Gastroesophageal sphincter (tissue), 4 donors: ENCODE results near the gene TLCD2. TPM values are rescaled to one million over a fixed set of nuclear protein-coding genes. Genes with fewer than 3 reads are reported as not detected.
"Not testable (repeated sequence)": the region's sequence is repeated elsewhere in the genome, so short reads cannot be mapped to it uniquely, and the experiment has no call there.

Source experiments
- ATAC-seq: fragments of 150-250 bp; one replicate; pipeline ENCODE4 v1.9.1; 2016; ENCODE audit warnings: mild to moderate bottlenecking, moderate library complexity
- H3K27ac ChIP-seq, 4 donors: fragments of 200-600 bp; sonication (generic) in 3 of 4; 1 replicate in 3 of 4; 2 replicates in 1 of 4; pipeline ENCODE4 v1.5.1; 2016 to 2019
- H3K27me3 ChIP-seq: fragments of 200-600 bp; sonication (generic); one replicate; pipeline ENCODE4 v1.5.1; 2019
- H3K36me3 ChIP-seq, 2 donors: fragments of 200-600 bp; sonication (generic); one replicate each; pipeline ENCODE4 v1.5.1; 2019; ENCODE audit warnings: control low read depth in 1 of 2
- H3K4me1 ChIP-seq, 3 donors: fragments of 200-600 bp; sonication (generic); 1 replicate in 2 of 3; 2 replicates in 1 of 3; pipeline ENCODE4 v1.5.1; 2016 to 2019; ENCODE audit warnings: control low read depth in 2 of 3
- H3K4me3 ChIP-seq, 2 donors: fragments of 200-600 bp; sonication (generic); one replicate each; pipeline ENCODE4 v1.5.1; 2019; ENCODE audit warnings: mild to moderate bottlenecking in 1 of 2, moderate library complexity in 1 of 2
- H3K9me3 ChIP-seq, 3 donors: fragments of 200-600 bp; sonication (generic); one replicate each; pipeline ENCODE4 v1.5.1; 2017 to 2019; ENCODE audit warnings: control low read depth in 2 of 3
- EP300 ChIP-seq: sonication (generic); formaldehyde crosslinking; IDR thresholded peaks from one replicate; pipeline ENCODE4 v1.6.1; 2017; ENCODE audit warnings: antibody characterized with exemption, mild to moderate bottlenecking
- POLR2A ChIP-seq, 2 donors: fragments of 450-650 bp; IDR thresholded peaks; one replicate each; pipeline ENCODE4 v1.6.1; 2017; ENCODE audit warnings: antibody characterized with exemption in 2 of 2, mild to moderate bottlenecking in 2 of 2, moderate library complexity in 1 of 2
- POLR2AphosphoS5 ChIP-seq: sonication (generic); formaldehyde crosslinking; IDR thresholded peaks from one replicate; pipeline ENCODE4 v1.6.1; 2017; ENCODE audit warnings: antibody characterized with exemption
- WGBS, 2 donors: methylation state at CpG; one replicate each; pipeline ENCODE4 v1.1.5; 2018; ENCODE audit warnings: low coverage in 1 of 2; 5-methylcytosine and 5-hydroxymethylcytosine counted together
- total RNA-seq, 4 donors: library from RNA; depleted of rRNA; stranded (reverse); fragments of >200 nt; gene quantifications; one replicate each; pipeline ENCODE4 v1.1.0, GENCODE V29; 2016
- TF ChIP-seq, protein P1 (sequence below), 4 experiments: fragments of 200-600 bp in 2 of 4; fragments of 450-650 bp in 2 of 4; sonication (generic) in 1 of 4; IDR thresholded peaks; one replicate each; pipeline ENCODE4 v1.5.1; 2017 to 2019; ENCODE audit warnings: antibody characterized with exemption in 4 of 4, mild to moderate bottlenecking in 2 of 4, moderate library complexity in 2 of 4

TLCD2 gene
- total RNA-seq, 4 donors from 2014 or later: 4.2 to 5.1 (median 4.8) TPM

DNA sequence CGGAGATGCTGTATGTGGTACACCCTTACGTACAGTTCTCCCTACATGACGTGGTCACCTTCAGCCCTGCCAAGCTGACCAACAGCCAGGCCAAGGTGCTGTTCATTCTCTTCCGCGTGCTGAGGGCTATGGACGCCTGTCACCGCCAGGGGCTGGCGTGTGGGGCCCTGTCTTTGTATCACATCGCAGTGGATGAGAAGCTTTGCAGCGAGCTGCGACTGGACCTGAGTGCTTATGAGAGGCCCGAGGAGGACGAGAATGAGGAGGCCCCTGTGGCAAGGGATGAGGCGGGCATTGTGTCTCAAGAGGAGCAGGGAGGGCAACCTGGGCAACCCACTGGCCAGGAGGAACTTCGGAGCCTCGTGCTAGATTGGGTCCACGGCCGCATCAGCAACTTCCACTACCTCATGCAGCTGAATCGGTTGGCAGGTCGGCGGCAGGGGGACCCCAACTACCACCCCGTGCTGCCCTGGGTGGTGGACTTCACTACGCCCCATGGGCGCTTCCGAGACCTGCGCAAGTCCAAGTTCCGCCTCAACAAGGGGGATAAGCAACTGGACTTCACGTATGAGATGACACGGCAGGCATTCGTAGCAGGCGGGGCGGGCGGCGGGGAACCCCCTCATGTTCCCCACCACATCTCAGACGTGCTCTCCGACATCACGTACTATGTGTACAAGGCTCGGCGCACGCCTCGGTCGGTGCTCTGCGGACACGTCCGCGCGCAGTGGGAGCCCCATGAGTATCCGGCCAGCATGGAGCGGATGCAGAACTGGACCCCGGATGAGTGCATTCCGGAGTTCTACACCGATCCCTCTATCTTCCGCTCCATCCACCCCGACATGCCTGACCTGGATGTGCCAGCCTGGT lies 15.7 kb upstream of the TLCD2 start:
- TF ChIP-seq POLR2A (IDR thresholded peaks at IDR 0.05) (no peak), EP300 (no peak), POLR2AphosphoS5 (no peak)
- TF ChIP-seq, protein P1, sequence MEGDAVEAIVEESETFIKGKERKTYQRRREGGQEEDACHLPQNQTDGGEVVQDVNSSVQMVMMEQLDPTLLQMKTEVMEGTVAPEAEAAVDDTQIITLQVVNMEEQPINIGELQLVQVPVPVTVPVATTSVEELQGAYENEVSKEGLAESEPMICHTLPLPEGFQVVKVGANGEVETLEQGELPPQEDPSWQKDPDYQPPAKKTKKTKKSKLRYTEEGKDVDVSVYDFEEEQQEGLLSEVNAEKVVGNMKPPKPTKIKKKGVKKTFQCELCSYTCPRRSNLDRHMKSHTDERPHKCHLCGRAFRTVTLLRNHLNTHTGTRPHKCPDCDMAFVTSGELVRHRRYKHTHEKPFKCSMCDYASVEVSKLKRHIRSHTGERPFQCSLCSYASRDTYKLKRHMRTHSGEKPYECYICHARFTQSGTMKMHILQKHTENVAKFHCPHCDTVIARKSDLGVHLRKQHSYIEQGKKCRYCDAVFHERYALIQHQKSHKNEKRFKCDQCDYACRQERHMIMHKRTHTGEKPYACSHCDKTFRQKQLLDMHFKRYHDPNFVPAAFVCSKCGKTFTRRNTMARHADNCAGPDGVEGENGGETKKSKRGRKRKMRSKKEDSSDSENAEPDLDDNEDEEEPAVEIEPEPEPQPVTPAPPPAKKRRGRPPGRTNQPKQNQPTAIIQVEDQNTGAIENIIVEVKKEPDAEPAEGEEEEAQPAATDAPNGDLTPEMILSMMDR (IDR thresholded peaks at IDR 0.05): no peak
- ATAC-seq: no peak
- peak overlapping the region in 1 of 4 donors; percentile 92 for H3K27ac ChIP-seq
- H3K27me3 ChIP-seq: no peaks in the 10 kb centered on the region
- H3K4me1 ChIP-seq: peaks cover 0 to 88% (median 27%) of the 10 kb centered on the region in 3 donors
- WGBS, 2 donors: 60 to 98% methylated on average over 2 to 27 of the region's 54 CpGs
- H3K36me3 ChIP-seq: peaks cover 0 to 52% of the 10 kb centered on the region in 2 donors
- peak overlapping the region in 1 of 2 donors; percentile 87 for H3K4me3 ChIP-seq
- H3K9me3 ChIP-seq: no peaks in the 10 kb centered on the region

DNA sequence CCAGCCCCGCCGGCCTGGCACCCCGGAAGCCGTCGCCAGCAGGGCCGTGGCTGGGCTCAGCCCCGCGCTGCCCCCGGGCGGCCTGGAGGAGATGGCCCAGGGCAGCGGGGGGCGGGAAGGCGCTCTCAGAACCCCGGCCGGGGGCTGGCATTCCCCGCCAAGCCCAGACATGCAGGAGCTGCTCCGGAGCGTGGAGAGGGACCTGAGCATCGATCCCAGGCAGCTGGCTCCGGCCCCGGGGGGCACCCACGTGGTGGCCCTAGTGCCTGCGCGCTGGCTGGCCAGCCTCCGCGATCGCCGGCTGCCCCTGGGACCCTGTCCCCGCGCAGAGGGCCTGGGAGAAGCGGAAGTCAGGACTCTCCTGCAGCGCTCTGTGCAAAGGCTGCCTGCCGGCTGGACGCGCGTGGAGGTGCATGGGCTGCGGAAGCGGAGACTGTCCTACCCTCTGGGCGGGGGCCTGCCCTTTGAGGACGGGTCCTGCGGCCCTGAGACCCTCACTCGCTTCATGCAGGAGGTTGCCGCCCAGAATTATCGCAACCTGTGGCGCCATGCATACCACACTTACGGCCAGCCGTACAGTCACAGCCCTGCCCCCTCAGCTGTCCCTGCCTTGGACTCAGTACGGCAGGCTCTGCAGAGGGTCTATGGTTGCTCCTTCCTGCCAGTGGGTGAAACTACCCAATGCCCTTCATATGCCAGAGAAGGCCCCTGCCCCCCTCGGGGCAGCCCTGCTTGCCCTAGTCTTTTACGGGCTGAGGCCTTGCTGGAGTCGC lies 14.9 kb upstream of the TLCD2 start:
- peaks cover 0 to 43% of the 10 kb centered on the region in 2 donors for H3K36me3 ChIP-seq
- peak overlapping the region; percentile 62 to 94 (median 88) for H3K27ac ChIP-seq
- peaks cover 0 to 87% (median 30%) of the 10 kb centered on the region in 3 donors for H3K4me1 ChIP-seq
- no peak for TF ChIP-seq POLR2AphosphoS5
- TF ChIP-seq, protein P1 (IDR thresholded peaks at IDR 0.05): peak in 3 of 4 experiments; percentile 35 to 49 (median 43)
- no peaks in the 10 kb centered on the region for H3K27me3 ChIP-seq
- 60% methylated on average over 1 of the region's 51 CpGs; no CpG with 5 or more reads in 1 of the 2 donors for WGBS, 2 donors
- no peaks in the 10 kb centered on the region for H3K9me3 ChIP-seq
- H3K4me3 ChIP-seq: peak overlapping the region; percentile 51 to 87
- ATAC-seq: peak; percentile 66

DNA sequence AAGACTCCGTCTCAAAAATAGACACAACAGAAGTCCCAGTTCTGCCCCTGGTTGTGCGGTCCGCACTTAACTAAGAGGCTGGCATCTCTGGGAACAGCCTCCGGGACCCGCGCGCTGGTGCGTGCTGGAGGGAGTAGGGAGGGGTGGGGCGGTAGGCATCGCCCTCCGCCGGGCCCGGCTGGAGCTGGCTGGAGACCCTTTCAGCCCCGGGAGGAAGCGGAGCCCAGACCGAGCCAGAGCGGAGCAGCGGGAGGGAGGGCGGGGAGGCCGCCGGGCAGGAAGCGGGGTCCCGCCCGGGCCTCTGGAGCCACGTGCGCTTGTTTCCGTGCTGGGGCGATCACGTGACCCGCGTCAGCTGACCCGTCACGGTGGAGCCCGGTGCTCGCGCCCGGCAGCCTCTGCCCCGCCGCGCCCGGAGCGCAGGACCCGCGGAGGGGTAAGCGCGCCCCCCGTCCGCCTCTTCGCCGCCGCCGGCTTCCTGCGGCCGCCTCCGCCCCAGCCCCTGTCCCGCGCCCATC lies 14.2 kb upstream of the TLCD2 start, which contains the start of gene WDR81:
TSS of gene WDR81 (plus strand) at position 354 of the 518 bp plus-strand sequence. CDS start 256 bp downstream, outside the sequence.
- peak within 1 kb of the TSS; percentile 51 to 87 for H3K4me3 ChIP-seq
- H3K4me1 ChIP-seq: peaks cover 0 to 81% (median 25%) of the 10 kb centered on the region in 3 donors
- peaks cover 0 to 38% of the 10 kb centered on the region in 2 donors for H3K36me3 ChIP-seq
- no peaks in the 10 kb centered on the region for H3K27me3 ChIP-seq
- no CpG with 5 or more reads among the region's 57 CpGs for WGBS, 2 donors
- H3K27ac ChIP-seq: peak within 1 kb of the TSS; percentile 62 to 94 (median 88)
- no peaks in the 10 kb centered on the region for H3K9me3 ChIP-seq
- TF ChIP-seq, protein P1 (IDR thresholded peaks at IDR 0.05): no peak
- peak; percentile 48 for TF ChIP-seq POLR2AphosphoS5
- peak in 1 of 2 donors; percentile 66 for TF ChIP-seq POLR2A (IDR thresholded peaks at IDR 0.05)
- no peak for TF ChIP-seq EP300
- peak; percentile 89 for ATAC-seq

DNA sequence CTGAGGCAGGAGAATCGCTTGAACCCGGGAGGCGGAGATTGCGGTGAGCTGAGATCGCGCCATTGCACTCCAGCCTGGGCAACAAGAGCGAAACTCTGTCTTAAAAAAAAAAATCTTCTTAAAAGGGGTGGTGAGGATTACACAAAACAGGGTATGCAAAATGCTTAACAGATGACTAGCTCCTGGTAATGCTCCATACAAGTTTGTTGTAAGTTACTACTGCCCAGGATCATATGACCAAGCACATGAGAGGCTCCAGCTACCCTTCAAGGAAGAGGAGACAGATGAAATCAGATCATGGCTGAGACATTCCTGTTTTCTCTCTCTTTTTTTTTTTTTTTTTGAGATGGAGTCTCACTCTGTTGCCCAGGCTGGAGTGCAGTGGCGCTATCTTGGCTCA lies 11.8 kb upstream of the TLCD2 start:
- Histone ChIP-seq H3K36me3 (peaks cover 0 to 15% of the 10 kb centered on the region in 2 donors), H3K27ac (peak overlapping the region in 2 of 4 donors; percentile 20 to 85), H3K4me1 (peaks cover 0 to 76% (median 34%) of the 10 kb centered on the region in 3 donors)
- not testable (repeated sequence) for H3K27me3 ChIP-seq, H3K9me3 ChIP-seq, ATAC-seq, H3K4me3 ChIP-seq
- WGBS, 2 donors: 94% methylated on average over 7 of the region's 8 CpGs; no CpG with 5 or more reads in 1 of the 2 donors

DNA sequence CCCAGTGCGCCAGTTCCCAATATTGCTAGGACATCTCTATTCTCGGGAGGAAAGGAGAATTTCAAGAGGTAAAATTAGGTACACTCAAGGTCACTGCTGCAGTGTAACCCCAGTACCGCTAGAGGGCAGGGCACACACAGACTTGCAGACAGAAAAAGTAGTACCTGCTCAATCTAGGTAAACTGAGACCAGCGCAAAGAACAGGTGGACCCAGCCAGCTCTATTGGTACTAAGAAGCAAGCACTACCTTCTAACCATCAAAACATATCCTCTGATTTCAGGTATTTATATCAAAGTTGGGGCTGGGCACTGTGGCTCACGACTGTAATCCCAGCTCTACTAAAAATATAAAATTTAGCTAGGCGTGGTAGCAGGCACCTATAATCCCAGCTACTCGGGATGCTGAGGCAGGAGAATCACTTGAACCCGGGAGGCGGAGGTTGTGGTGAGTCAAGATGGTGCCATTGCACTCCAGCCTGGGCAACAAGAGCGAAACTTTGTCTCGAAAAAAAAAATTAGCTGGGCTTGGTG lies 10.7 kb upstream of the TLCD2 start:
- 16 to 18% methylated on average over 5 of the region's 11 CpGs for WGBS, 2 donors
- no peak for ATAC-seq
- TF ChIP-seq POLR2AphosphoS5 (no peak), EP300 (no peak), POLR2A (IDR thresholded peaks at IDR 0.05) (no peak)
- TF ChIP-seq, protein P1 (IDR thresholded peaks at IDR 0.05): peak in 3 of 4 experiments; percentile 91 to 95 (median 94)
- Histone ChIP-seq H3K27ac (peak overlapping the region in 1 of 4 donors; percentile 9), H3K4me1 (peaks cover 0 to 65% (median 34%) of the 10 kb centered on the region in 3 donors), H3K9me3 (no peaks in the 10 kb centered on the region), H3K4me3 (no peak overlapping the region), H3K27me3 (no peaks in the 10 kb centered on the region), H3K36me3 (peaks cover 0 to 4% of the 10 kb centered on the region in 2 donors)
